GM13977 (cell line): ENCODE results near the gene TSHZ2.

Experiments
- DNase-seq: peaks from one replicate; pipeline ENCODE4 v3.0.0; 2012; ENCODE audit warnings: low spot score
- in situ Hi-C: fragments of 300-500 bp; cut with MboI; formaldehyde crosslinking; loops from one replicate; pipeline ENCODE4 v1.12.0; 2022; ENCODE audit warnings: low sequenced_read_pairs, low pct_unique_long_range_greater_than_20kb, mixed read lengths, inconsistent platforms; ENCODE audit not compliant: unreplicated experiment
- TF ChIP-seq, protein P1 (sequence below): IDR thresholded peaks from 2 replicates; pipeline ENCODE4 v1.5.1; 2012; ENCODE audit warnings: mild to moderate bottlenecking, control low read depth; ENCODE audit not compliant: insufficient read depth; ENCODE audit errors: extremely low read depth, missing control alignments

Gene TSHZ2

DNA sequence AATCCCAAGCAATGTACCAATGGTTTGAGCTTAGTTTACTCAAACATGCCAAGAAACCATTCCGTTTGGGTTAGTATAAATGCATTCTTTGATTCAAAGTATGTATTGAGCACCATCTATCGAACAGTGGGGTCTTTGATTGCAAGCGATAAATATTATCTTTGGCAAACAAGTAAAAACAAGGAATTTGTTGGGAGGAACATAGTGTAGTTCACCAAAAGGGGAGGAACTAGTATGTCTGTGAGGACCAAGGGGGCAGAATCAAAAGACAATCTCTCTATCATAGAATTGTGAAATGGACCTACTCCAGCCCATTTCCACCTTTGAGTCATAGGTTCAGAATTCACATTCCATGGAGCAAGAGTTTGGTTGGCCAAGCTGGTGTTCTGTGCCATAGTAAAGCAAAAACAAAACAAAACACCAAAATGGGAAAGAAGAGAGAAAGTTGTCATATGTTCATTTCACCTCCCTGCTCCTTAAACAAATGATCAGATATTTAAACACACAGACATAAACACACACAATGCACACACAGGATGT, 266.0 kb downstream of the TSHZ2 start:
- in situ Hi-C loops: no loop called here
- TF ChIP-seq, protein P1, sequence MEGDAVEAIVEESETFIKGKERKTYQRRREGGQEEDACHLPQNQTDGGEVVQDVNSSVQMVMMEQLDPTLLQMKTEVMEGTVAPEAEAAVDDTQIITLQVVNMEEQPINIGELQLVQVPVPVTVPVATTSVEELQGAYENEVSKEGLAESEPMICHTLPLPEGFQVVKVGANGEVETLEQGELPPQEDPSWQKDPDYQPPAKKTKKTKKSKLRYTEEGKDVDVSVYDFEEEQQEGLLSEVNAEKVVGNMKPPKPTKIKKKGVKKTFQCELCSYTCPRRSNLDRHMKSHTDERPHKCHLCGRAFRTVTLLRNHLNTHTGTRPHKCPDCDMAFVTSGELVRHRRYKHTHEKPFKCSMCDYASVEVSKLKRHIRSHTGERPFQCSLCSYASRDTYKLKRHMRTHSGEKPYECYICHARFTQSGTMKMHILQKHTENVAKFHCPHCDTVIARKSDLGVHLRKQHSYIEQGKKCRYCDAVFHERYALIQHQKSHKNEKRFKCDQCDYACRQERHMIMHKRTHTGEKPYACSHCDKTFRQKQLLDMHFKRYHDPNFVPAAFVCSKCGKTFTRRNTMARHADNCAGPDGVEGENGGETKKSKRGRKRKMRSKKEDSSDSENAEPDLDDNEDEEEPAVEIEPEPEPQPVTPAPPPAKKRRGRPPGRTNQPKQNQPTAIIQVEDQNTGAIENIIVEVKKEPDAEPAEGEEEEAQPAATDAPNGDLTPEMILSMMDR: no peak
- no peak for DNase-seq

DNA sequence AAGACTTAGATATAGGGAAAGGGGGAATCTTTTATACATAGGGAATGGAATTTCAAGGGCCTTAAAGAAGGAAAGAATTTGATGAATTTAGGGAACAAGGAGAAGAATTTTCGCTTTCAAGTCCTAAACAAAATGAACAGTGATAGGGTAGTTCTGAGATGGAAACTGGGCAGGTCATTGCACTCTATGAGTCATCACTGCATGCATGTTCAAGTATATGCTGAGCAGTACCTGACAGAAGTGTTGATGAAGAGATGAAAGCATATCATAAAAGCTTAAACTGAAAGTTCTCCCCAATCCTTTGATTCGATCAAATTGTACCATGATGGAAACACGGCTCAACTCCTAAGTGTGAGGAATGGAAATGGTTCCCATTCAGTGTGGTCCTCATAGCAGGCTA, 271.0 kb downstream of the TSHZ2 start:
- in situ Hi-C loops: no loop called here
- DNase-seq: no peak
- TF ChIP-seq, protein P1: no peak

DNA sequence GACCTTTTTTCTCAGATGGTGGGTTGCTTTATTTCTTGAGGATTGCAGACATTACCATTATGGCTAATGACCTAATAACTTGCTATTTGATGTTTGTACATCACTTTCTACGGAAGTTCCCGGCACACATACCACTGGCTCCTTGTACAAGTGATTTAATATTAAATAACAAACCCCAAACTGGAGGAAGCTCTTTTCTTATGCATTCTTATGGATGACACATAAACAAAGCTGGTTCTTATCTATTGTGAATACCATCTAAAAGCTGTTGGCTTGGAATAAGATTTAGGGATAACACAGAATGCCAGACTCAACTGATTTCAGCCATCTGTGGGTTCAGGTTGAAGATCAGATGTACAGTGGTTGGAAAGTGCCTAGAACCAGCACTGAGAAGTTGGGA, 272.6 kb downstream of the TSHZ2 start:
- TF ChIP-seq, protein P1: no peak
- in situ Hi-C loops: no loop called here
- DNase-seq: no peak

DNA sequence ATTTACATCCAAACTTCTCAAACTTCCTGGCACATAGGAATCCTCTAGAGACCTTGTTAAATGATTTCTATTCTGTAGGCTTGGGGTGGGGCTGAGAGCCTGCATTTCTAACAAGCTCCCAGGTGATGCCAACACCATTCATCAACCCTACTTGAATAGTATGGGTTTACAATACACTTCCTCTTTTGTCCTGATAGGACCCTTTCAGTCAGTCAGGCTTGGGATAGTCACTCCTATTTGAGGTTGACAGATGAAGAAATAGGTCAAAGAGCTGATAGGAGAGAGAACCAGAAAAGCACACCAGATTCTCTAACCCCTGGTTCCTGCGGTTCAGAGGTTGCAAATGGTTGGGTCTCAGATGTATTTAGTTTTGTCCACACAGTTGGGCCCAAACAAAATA, 273.4 kb downstream of the TSHZ2 start:
- in situ Hi-C loops: no loop called here
- TF ChIP-seq, protein P1: no peak
- no peak for DNase-seq

DNA sequence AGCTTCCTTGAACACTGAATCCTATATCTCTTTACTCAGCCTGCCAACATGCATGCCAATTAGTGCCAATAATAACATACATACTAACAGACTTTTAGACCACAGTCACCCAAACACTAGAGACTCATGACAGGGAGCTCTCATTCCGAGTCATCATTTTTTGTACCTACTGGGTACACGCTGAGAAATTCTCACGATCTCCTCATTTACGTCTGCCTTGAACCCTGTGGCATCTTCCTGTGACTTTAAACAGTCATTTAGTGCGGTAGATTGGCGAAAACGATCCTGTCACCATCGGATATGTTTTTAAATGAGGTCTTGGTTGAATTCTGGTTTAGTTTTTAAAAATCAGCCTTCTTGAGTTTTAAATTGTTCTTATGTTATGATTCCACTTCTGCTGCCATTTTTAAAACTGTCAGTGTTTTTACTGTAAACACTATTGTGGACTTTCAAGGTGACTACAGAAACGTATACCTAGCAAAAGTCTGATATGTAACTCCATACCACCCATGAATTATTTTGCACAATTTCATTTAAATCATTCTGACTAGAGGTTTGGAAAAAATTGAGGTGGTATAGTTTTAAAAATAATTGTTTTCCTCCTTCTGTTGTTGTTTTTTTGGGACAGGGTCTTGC, 275.4 kb downstream of the TSHZ2 start:
- in situ Hi-C loops: no loop called here
- no peak for DNase-seq
- TF ChIP-seq, protein P1: no peak

DNA sequence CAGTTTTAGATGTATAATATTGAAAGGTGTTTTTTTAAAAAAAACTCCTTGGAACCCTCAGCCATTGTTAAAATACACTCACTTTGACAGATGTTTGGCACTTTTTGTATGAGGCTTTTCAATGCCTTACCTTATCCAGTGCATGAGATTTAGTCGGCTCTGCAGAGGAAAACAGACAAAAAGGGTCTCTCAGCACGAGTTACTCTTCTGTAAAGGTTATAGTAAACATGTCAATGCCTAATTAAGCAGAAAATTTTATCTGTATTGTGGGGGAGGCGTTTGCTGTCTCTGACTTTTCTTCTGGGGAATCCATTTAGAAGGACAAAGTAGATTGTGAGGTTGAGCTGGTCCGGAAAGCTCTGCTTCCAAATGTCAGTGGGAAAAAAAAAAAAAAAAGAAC, 278.3 kb downstream of the TSHZ2 start:
- in situ Hi-C loops: no loop called here

More for the DNA sequence above, 278.3 kb downstream of the TSHZ2 start:
- TF ChIP-seq, protein P1: no peak
- DNase-seq: no peak
